MM.1S (cell line): ENCODE measurements around the gene RSPH10B.
"Not testable (repeated sequence)": the region's sequence is repeated elsewhere in the genome, so short reads cannot be mapped to it uniquely, and the experiment has no call there.

Source experiments
- EZH2 ChIP-seq: fragments of 300-600 bp; sonication (generic); optimal IDR thresholded peaks from 2 replicates; pipeline ENCODE3; 2017; ENCODE audit warnings: low read depth, mild to moderate bottlenecking, antibody characterized with exemption, low read length, mixed read lengths
- EZH2phosphoT487 ChIP-seq: fragments of 300-600 bp; sonication (generic); IDR thresholded peaks from 2 replicates; pipeline ENCODE4 v1.6.1; 2018; ENCODE audit warnings: antibody characterized with exemption, low read length
- TF ChIP-seq, protein P1 (sequence below): fragments of 300-600 bp; sonication (generic); IDR thresholded peaks from 2 replicates; pipeline ENCODE4 v1.5.1; 2016; ENCODE audit warnings: antibody characterized with exemption, low read length, mixed read lengths

- TF ChIP-seq, protein P1, sequence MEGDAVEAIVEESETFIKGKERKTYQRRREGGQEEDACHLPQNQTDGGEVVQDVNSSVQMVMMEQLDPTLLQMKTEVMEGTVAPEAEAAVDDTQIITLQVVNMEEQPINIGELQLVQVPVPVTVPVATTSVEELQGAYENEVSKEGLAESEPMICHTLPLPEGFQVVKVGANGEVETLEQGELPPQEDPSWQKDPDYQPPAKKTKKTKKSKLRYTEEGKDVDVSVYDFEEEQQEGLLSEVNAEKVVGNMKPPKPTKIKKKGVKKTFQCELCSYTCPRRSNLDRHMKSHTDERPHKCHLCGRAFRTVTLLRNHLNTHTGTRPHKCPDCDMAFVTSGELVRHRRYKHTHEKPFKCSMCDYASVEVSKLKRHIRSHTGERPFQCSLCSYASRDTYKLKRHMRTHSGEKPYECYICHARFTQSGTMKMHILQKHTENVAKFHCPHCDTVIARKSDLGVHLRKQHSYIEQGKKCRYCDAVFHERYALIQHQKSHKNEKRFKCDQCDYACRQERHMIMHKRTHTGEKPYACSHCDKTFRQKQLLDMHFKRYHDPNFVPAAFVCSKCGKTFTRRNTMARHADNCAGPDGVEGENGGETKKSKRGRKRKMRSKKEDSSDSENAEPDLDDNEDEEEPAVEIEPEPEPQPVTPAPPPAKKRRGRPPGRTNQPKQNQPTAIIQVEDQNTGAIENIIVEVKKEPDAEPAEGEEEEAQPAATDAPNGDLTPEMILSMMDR: not testable (repeated sequence)
- TF ChIP-seq EZH2, EZH2phosphoT487: not testable (repeated sequence)
These were observed 90.4 kb downstream of the RSPH10B start for GRCh38 chr7:5880106-5880505.
